Spleen (tissue), 11 donors: ENCODE measurements around the gene MED29. TPM values are rescaled to one million over a fixed set of nuclear protein-coding genes. Genes with fewer than 3 reads are reported as not detected.

Source experiments
- DNase-seq: peaks from one replicate; pipeline ENCODE4 v3.0.0-alpha.2; 2020
- H3K27ac ChIP-seq, 8 donors: fragments of 200-600 bp; sonication (generic) in 7 of 8; 1 replicate in 4 of 8; 2 replicates in 4 of 8; pipeline versions ENCODE4 v1.5.0 to v1.8.0; 2016 to 2021; ENCODE audit warnings: inconsistent platforms in 4 of 8, mild to moderate bottlenecking in 4 of 8, moderate library complexity in 1 of 8
- H3K27me3 ChIP-seq, 7 donors: fragments of 200-600 bp; sonication (generic) in 6 of 7; replicated peaks in 1 of 7; 1 replicate in 4 of 7; 2 replicates in 3 of 7; pipeline versions ENCODE4 v1.5.0 to v1.8.0; 2016 to 2021; ENCODE audit warnings: inconsistent platforms in 3 of 7, mild to moderate bottlenecking in 1 of 7
- H3K36me3 ChIP-seq, 6 donors: fragments of 200-600 bp; sonication (generic) in 5 of 6; 1 replicate in 4 of 6; 2 replicates in 2 of 6; pipeline versions ENCODE4 v1.5.0 to v1.8.0; 2016 to 2021; ENCODE audit warnings: inconsistent platforms in 2 of 6
- H3K4me1 ChIP-seq, 6 donors: fragments of 200-600 bp; sonication (generic) in 5 of 6; 1 replicate in 3 of 6; 2 replicates in 3 of 6; pipeline versions ENCODE4 v1.5.0 to v1.8.0; 2016 to 2021; ENCODE audit warnings: inconsistent platforms in 3 of 6
- H3K4me3 ChIP-seq, 8 donors: fragments of 200-600 bp; sonication (generic) in 7 of 8; 1 replicate in 4 of 8; 2 replicates in 4 of 8; pipeline versions ENCODE4 v1.5.0 to v1.8.0; 2016 to 2021; ENCODE audit warnings: inconsistent platforms in 4 of 8, mild to moderate bottlenecking in 4 of 8, moderate library complexity in 2 of 8
- H3K9me3 ChIP-seq, 8 donors: fragments of 200-600 bp; sonication (generic) in 7 of 8; 1 replicate in 4 of 8; 2 replicates in 4 of 8; pipeline versions ENCODE4 v1.5.0 to v1.8.0; 2016 to 2021; ENCODE audit warnings: inconsistent platforms in 4 of 8
- CTCF ChIP-seq, 11 experiments: fragments of 200-600 bp in 7 of 11; fragments of 450-650 bp in 4 of 11; sonication (generic) in 4 of 11; IDR thresholded peaks in 8 of 11; conservative IDR thresholded peaks in 3 of 11; 1 replicate in 7 of 11; 2 replicates in 4 of 11; pipeline versions ENCODE4 v1.4.0 to v1.8.0; 2016 to 2021; ENCODE audit warnings: antibody characterized with exemption in 11 of 11, inconsistent platforms in 4 of 11, mild to moderate bottlenecking in 1 of 11
- POLR2A ChIP-seq, 3 donors: fragments of 450-650 bp; IDR thresholded peaks; one replicate each; pipeline ENCODE4 v1.5.1; 2017; ENCODE audit warnings: antibody characterized with exemption in 3 of 3, mild to moderate bottlenecking in 1 of 3
- POLR2AphosphoS5 ChIP-seq, 3 donors: sonication (generic); formaldehyde crosslinking; IDR thresholded peaks; one replicate each; pipeline ENCODE4 v1.5.1; 2017; ENCODE audit warnings: antibody characterized with exemption in 3 of 3
- WGBS, 5 donors: extraction: QIAGEN DNeasy Blood & Tissue Kit in 3 of 5; methylation state at CpG; one replicate each; pipeline versions ENCODE4 v1.1.5 to v1.1.7; 2013 to 2018; 5-methylcytosine and 5-hydroxymethylcytosine counted together
- intact Hi-C: fragments of 100-400 bp; cut with DNase I; formaldehyde crosslinking; loops from one replicate; pipeline ENCODE4 v1.15.0; 2023; ENCODE audit warnings: low total_unique reads
- polyA plus RNA-seq, 3 donors: library from polyadenylated mRNA; stranded (reverse); fragments of 200-250 nt; gene quantifications; one replicate each; pipeline ENCODE4 v1.2.1, GENCODE V29; 2013
- total RNA-seq, 7 donors: library from RNA; depleted of rRNA in 3 of 7; stranded (reverse); fragments of >200 nt in 3 of 7; fragmentation: NEBNext Ultra II Directional in 4 of 7; extraction: Animal tissue kit (Norgen Biotek cat#: 25700) in 4 of 7; gene quantifications; one replicate each; pipeline versions ENCODE4 v1.1.0 to v1.2.1, GENCODE V29; 2016 to 2021
- donor health status: healthy with polysubstance abuse.
- donor health status: DM: no; HTN: no; CAD: no; lungs with moderate emphysema.
- donor health status: DM: no; HTN: no; CAD: no.
- donor health status: Bipolar disorder and iron deficiency.
- donor health status: healthy.
- donor health status: DM: no; HTN: no; CAD: no.
- donor health status: DM: yes; HTN: yes; CAD: no.

Gene MED29
- total and polyA plus RNA-seq, 10 donors, result 15.5 to 45.7 (median 30.4) TPM

- WGBS, 5 donors, result 90 to 94% (median 92%) methylated on average over 32 to 35 of the region's 35 CpGs
- DNase-seq, result peak; percentile 74
- TF ChIP-seq POLR2AphosphoS5 (IDR thresholded peaks at IDR 0.05) (peak in 1 of 3 donors; percentile 55), CTCF (IDR thresholded peaks at IDR 0.05 in 8 of 11, conservative IDR thresholded peaks at IDR 0.05 in 3 of 11) (no peak)
Observed at GRCh38 chr19:39423258-39424086, 32.3 kb downstream of the MED29 start.

DNA sequence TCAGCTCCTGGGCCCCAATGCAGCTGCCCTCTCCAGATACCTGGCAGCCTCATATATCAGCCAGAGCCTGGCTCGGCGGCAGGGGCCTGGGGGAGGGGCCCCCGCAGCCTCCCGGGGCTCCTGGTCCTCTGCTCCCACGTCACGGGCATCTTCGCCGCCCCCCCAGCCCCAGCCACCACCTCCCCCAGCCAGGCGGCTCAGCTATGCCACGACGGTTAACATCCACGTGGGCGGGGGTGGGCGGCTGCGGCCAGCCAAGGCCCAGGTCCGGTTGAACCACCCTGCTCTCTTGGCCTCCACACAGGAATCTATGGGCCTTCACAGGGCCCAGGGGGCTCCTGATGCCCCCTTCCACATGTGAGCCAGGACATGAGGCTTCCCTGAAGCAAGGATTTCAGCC lies 33.8 kb downstream of the MED29 start:
- Histone ChIP-seq H3K4me3 (no peak overlapping the region), H3K27ac (no peak overlapping the region), H3K27me3 (no peaks in the 10 kb centered on the region), H3K4me1 (peaks cover 0 to 23% (median 6%) of the 10 kb centered on the region in 6 donors), H3K9me3 (no peaks in the 10 kb centered on the region), H3K36me3 (peaks cover 0 to 58% (median 42%) of the 10 kb centered on the region in 6 donors)
- intact Hi-C loops, result no loop called here
- peak in 1 of 3 donors; percentile 68 for TF ChIP-seq POLR2AphosphoS5 (IDR thresholded peaks at IDR 0.05)
- no peak for TF ChIP-seq CTCF (IDR thresholded peaks at IDR 0.05 in 8 of 11, conservative IDR thresholded peaks at IDR 0.05 in 3 of 11)
- 81 to 88% (median 85%) methylated on average over 8 to 16 of the region's 16 CpGs; no CpG with 5 or more reads in 1 of the 5 donors for WGBS, 5 donors
- DNase-seq, result peak; percentile 55

More at GRCh38 chr19:39423258-39424086, 32.3 kb downstream of the MED29 start:
- Histone ChIP-seq H3K4me1 (peaks cover 0 to 9% (median under 1%) of the 10 kb centered on the region in 6 donors), H3K4me3 (no peak overlapping the region), H3K27me3 (no peaks in the 10 kb centered on the region), H3K9me3 (no peaks in the 10 kb centered on the region), H3K27ac (no peak overlapping the region), H3K36me3 (peaks cover 0 to 73% (median 56%) of the 10 kb centered on the region in 6 donors)
- intact Hi-C loops, result no loop called here

GRCh38 chr19:39425744-39426143 lies 34.6 kb downstream of the MED29 start:
- WGBS, 5 donors, result 82 to 98% (median 94%) methylated on average over 7 of the region's 7 CpGs
- TF ChIP-seq CTCF (IDR thresholded peaks at IDR 0.05 in 8 of 11, conservative IDR thresholded peaks at IDR 0.05 in 3 of 11), result no peak
- TF ChIP-seq POLR2A (IDR thresholded peaks at IDR 0.05), result no peak
- no peak for TF ChIP-seq POLR2AphosphoS5 (IDR thresholded peaks at IDR 0.05)
- Histone ChIP-seq H3K9me3 (no peaks in the 10 kb centered on the region), H3K27me3 (no peaks in the 10 kb centered on the region), H3K4me3 (no peak overlapping the region), H3K4me1 (peaks cover 0 to 31% (median 8%) of the 10 kb centered on the region in 6 donors), H3K27ac (no peak overlapping the region), H3K36me3 (peaks cover 0 to 50% (median 36%) of the 10 kb centered on the region in 6 donors)
- no peak for DNase-seq
- intact Hi-C loops, result no loop called here

DNA sequence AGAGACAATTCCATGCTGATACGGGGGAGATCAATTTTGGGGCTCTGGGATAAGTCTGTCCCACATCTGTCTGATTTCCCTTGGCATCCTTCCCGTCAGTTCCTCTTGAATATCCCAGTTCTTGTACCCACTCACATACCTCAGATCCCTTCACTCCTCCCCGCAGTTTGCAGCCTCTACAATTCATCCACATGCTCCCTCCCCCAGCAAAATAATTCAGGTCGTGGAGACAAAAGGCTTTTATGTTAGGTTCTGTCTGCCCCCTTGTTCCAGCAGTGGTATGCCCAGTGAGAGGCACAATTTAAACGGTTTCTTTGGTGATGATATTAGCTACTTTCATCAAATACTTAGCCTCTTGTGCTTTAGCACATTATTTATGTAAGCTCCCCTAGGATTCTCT lies 35.0 kb downstream of the MED29 start:
- WGBS, 5 donors, result 68 to 84% (median 74%) methylated on average over 5 of the region's 5 CpGs
- peaks cover 0 to 35% (median 13%) of the 10 kb centered on the region in 6 donors for H3K4me1 ChIP-seq
- no peaks in the 10 kb centered on the region for H3K27me3 ChIP-seq
- peaks cover 0 to 49% (median 32%) of the 10 kb centered on the region in 6 donors for H3K36me3 ChIP-seq
- H3K9me3 ChIP-seq, result no peaks in the 10 kb centered on the region
- H3K4me3 ChIP-seq, result no peak overlapping the region
- intact Hi-C loops, result no loop called here
- TF ChIP-seq CTCF (IDR thresholded peaks at IDR 0.05 in 8 of 11, conservative IDR thresholded peaks at IDR 0.05 in 3 of 11) (no peak), POLR2A (IDR thresholded peaks at IDR 0.05) (no peak), POLR2AphosphoS5 (IDR thresholded peaks at IDR 0.05) (no peak)
- no peak for DNase-seq
- H3K27ac ChIP-seq, result no peak overlapping the region
